Measurements from ENCODE around the gene METTL14.

DNA sequence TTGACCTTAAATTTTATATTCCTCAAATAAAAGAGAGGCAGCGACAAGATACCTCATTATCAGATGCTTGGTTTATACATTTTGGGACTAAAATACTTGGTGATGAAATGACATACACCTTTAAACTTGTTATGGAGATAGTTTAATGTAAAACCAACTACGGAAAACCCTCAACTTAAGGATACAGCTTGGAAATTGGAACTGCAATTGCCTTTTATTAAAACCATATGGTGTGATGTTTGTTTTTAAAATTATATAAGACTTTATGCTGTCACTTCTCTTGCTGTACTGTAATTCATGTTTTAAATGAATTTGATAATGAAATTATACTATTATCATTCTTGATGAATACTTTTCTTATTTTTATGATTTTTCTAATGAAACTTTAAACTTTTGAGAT lies 25.9 kb downstream of the METTL14 start:
- no peak for TF ChIP-seq CTCF (conservative IDR thresholded peaks at IDR 0.05; ENCODE audit: low read length)
- TF ChIP-seq EZH2phosphoT487 (IDR thresholded peaks at IDR 0.05; ENCODE audit: borderline replicate concordance), result no peak
